Measurements from ENCODE around the gene APMAP.
A peak's percentile ranks its signal among the peaks of the same experiment; 100 is the strongest.

Gene APMAP

DNA sequence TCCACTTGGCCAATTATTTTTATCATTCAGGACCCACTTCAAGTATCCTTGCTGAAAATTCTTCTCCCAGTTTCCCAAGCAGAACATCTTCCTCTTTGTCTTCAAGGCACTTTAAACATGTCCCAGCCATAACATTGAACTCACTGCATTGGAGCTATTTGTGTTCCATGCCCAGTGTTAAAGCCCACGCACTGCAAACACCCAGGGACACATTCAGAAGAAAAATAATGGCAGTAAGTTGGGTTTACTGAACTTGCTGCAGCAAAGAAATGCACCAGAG, 1.6 kb upstream of the APMAP start:
- TF ChIP-seq CTCF (IDR thresholded peaks at IDR 0.05; ENCODE audit: poor library complexity, severe bottlenecking): no peak
- Histone ChIP-seq H3K9me3 (ENCODE audit: severe bottlenecking) (no peaks in the 10 kb centered on the region), H3K27ac (ENCODE audit: poor library complexity, severe bottlenecking) (no peak overlapping the region), H3K4me3 (ENCODE audit: severe bottlenecking) (no peak overlapping the region), H3K27me3 (ENCODE audit: insufficient read depth, poor library complexity, severe bottlenecking) (no peaks in the 10 kb centered on the region), H3K36me3 (ENCODE audit: low read depth) (peaks cover 3% of the 10 kb centered on the region; the same call in 1 of the 2 replicates), H3K4me1 (ENCODE audit: insufficient read depth, poor library complexity, severe bottlenecking) (peaks cover 8% of the 10 kb centered on the region)
- ATAC-seq (ENCODE audit: low read depth) (no peak), DNase-seq (ENCODE audit: low spot score) (no peak)

DNA sequence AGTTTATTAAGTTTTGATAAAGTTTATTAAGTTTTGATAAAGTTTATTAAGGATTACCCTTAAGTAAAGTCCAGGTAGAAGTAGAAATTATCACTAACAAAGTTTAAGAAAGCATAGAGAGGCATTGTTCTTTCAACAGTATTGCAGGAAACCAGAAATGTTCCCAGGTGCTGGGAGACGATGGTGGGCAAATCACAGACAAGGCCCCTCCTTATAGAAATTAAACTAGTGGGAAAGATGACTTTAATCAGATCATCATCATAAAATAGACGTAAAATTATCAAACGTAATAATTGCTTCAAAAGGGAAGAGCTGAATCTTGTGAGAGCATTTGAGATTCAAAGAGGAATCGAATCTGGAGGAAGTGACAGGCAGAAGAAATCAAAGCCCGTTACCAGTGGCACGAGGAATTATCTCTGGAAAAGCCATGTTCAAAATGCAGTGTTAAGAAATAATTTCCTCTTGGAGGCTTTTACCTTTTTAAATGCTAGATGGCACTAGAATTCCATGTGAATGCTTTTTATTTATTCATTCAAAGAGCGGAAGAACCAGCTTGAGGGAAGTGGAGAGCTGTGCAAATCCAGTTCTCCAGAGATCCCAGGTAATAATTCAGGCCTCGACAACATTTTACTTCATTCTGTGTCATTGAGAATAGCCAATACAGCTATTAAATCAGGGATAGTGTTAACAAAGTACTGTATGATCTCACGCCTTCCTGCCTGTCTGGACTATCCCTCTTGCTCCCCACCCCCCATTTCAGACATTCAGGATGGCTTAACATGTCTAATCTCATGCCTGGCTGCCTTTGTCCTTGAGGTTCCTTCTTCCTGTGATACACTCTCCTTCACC, 1.0 kb upstream of the APMAP start:
- DNase-seq (ENCODE audit: low spot score): no peak
- Histone ChIP-seq H3K4me3 (ENCODE audit: severe bottlenecking) (peak overlapping the region; percentile 84), H3K4me1 (ENCODE audit: insufficient read depth, poor library complexity, severe bottlenecking) (peaks cover 8% of the 10 kb centered on the region), H3K27me3 (ENCODE audit: insufficient read depth, poor library complexity, severe bottlenecking) (no peaks in the 10 kb centered on the region), H3K27ac (ENCODE audit: poor library complexity, severe bottlenecking) (peak overlapping the region; percentile 41), H3K36me3 (ENCODE audit: low read depth) (peaks cover 3% of the 10 kb centered on the region; the same call in 1 of the 2 replicates), H3K9me3 (ENCODE audit: severe bottlenecking) (no peaks in the 10 kb centered on the region)
- no peak for ATAC-seq (ENCODE audit: low read depth)
- peak; percentile 61 for TF ChIP-seq CTCF (IDR thresholded peaks at IDR 0.05; ENCODE audit: poor library complexity, severe bottlenecking)

GRCh38 chr20:24991897-24992486, 559 bp downstream of the APMAP start:
- DNase-seq (ENCODE audit: low spot score): no peak
- ATAC-seq (ENCODE audit: low read depth): peak; percentile 53
- Histone ChIP-seq H3K36me3 (ENCODE audit: low read depth) (peaks cover 3% of the 10 kb centered on the region; the same call in 1 of the 2 replicates), H3K27ac (ENCODE audit: poor library complexity, severe bottlenecking) (peak overlapping the region; percentile 41), H3K9me3 (ENCODE audit: severe bottlenecking) (no peaks in the 10 kb centered on the region), H3K27me3 (ENCODE audit: insufficient read depth, poor library complexity, severe bottlenecking) (no peaks in the 10 kb centered on the region), H3K4me1 (ENCODE audit: insufficient read depth, poor library complexity, severe bottlenecking) (peaks cover 8% of the 10 kb centered on the region), H3K4me3 (ENCODE audit: severe bottlenecking) (peak overlapping the region; percentile 84)
- TF ChIP-seq CTCF (IDR thresholded peaks at IDR 0.05; ENCODE audit: poor library complexity, severe bottlenecking): no peak

- H3K4me3 ChIP-seq (ENCODE audit: severe bottlenecking): no peak overlapping the region
- no peak for ATAC-seq (ENCODE audit: low read depth)
- no peak for TF ChIP-seq CTCF (IDR thresholded peaks at IDR 0.05; ENCODE audit: poor library complexity, severe bottlenecking)
- DNase-seq (ENCODE audit: low spot score): no peak
- peaks cover 8% of the 10 kb centered on the region for H3K4me1 ChIP-seq (ENCODE audit: insufficient read depth, poor library complexity, severe bottlenecking)
- H3K27me3 ChIP-seq (ENCODE audit: insufficient read depth, poor library complexity, severe bottlenecking): no peaks in the 10 kb centered on the region
- no peak overlapping the region for H3K27ac ChIP-seq (ENCODE audit: poor library complexity, severe bottlenecking)
- H3K36me3 ChIP-seq (ENCODE audit: low read depth): peaks cover 3% of the 10 kb centered on the region; the same call in 1 of the 2 replicates
- H3K9me3 ChIP-seq (ENCODE audit: severe bottlenecking): no peaks in the 10 kb centered on the region
These were observed 1.7 kb downstream of the APMAP start for GRCh38 chr20:24990810-24991252.

DNA sequence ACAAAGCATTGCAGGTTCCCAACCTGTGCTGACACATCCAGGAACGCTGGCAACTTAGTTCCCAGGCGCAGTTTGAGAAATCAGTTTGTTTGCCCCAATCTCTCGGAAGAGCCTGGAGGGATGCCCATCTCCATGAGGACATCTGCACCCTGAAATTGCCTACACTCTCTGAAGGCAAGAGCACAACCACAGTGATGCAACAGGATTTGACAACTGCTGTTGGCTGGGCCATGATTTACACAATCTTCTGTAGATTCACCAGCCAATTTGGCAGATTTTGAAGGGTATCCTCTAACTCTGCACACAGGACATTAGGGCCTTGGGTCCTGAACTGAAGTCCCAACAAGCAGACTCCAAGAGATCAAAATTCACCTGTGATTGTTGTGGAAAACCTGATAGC, 3.4 kb downstream of the APMAP start:
- peaks cover 3% of the 10 kb centered on the region; the same call in 1 of the 2 replicates for H3K36me3 ChIP-seq (ENCODE audit: low read depth)
- DNase-seq (ENCODE audit: low spot score) (no peak), ATAC-seq (ENCODE audit: low read depth) (no peak)
- H3K9me3 ChIP-seq (ENCODE audit: severe bottlenecking): no peaks in the 10 kb centered on the region
- no peaks in the 10 kb centered on the region for H3K27me3 ChIP-seq (ENCODE audit: insufficient read depth, poor library complexity, severe bottlenecking)
- H3K4me1 ChIP-seq (ENCODE audit: insufficient read depth, poor library complexity, severe bottlenecking): peaks cover 8% of the 10 kb centered on the region
- no peak overlapping the region for H3K27ac ChIP-seq (ENCODE audit: poor library complexity, severe bottlenecking)
- no peak overlapping the region for H3K4me3 ChIP-seq (ENCODE audit: severe bottlenecking)
- no peak for TF ChIP-seq CTCF (IDR thresholded peaks at IDR 0.05; ENCODE audit: poor library complexity, severe bottlenecking)

Measured in RWPE2 (cell line).